Measurements from ENCODE around the gene ASIC1.
A peak's percentile ranks its signal among the peaks of the same experiment; 100 is the strongest.

ASIC1 gene

GRCh38 chr12:50105913-50106450, 48.6 kb downstream of the ASIC1 start:
- TF ChIP-seq CTCF (IDR thresholded peaks at IDR 0.05; ENCODE audit: borderline replicate concordance, insufficient read depth, low read depth, low read length), result no peak
- no peak overlapping the region for H3K4me3 ChIP-seq (ENCODE audit: low read depth, low read length)

GRCh38 chr12:50106907-50107306, 49.5 kb downstream of the ASIC1 start:
- TF ChIP-seq CTCF (IDR thresholded peaks at IDR 0.05; ENCODE audit: borderline replicate concordance, insufficient read depth, low read depth, low read length), result no peak

GRCh38 chr12:50107416-50108268, 50.2 kb downstream of the ASIC1 start:
- no peak for TF ChIP-seq CTCF (IDR thresholded peaks at IDR 0.05; ENCODE audit: borderline replicate concordance, insufficient read depth, low read depth, low read length)
- H3K4me3 ChIP-seq (ENCODE audit: low read depth, low read length), result no peak overlapping the region

More at GRCh38 chr12:50106907-50107306, 49.5 kb downstream of the ASIC1 start:
- H3K4me3 ChIP-seq (ENCODE audit: low read depth, low read length), result no peak overlapping the region

GRCh38 chr12:50109319-50109718, 51.9 kb downstream of the ASIC1 start:
- H3K4me3 ChIP-seq (ENCODE audit: low read depth, low read length), result no peak overlapping the region
- TF ChIP-seq CTCF (IDR thresholded peaks at IDR 0.05; ENCODE audit: borderline replicate concordance, insufficient read depth, low read depth, low read length), result no peak

- peak overlapping the region; percentile 58 for H3K4me3 ChIP-seq (ENCODE audit: low read depth, low read length)
- no peak for TF ChIP-seq CTCF (IDR thresholded peaks at IDR 0.05; ENCODE audit: borderline replicate concordance, insufficient read depth, low read depth, low read length)
Measured at GRCh38 chr12:50110127-50110761, 52.8 kb downstream of the ASIC1 start.

GRCh38 chr12:50110762-50111351, 53.5 kb downstream of the ASIC1 start:
- no peak for TF ChIP-seq CTCF (IDR thresholded peaks at IDR 0.05; ENCODE audit: borderline replicate concordance, insufficient read depth, low read depth, low read length)
- peak overlapping the region; percentile 58 for H3K4me3 ChIP-seq (ENCODE audit: low read depth, low read length)

Data from GM12875 (cell line).